GM19328 (cell line): ENCODE measurements around the gene XKR8.

ENCODE experiments used
- ATAC-seq: cut with Tn5 transposase; IDR thresholded peaks from one replicate; pipeline ENCODE4 v1.9.1; 2021; ENCODE audit warnings: mild to moderate bottlenecking, moderate library complexity; ENCODE audit not compliant: unreplicated experiment

XKR8 gene

GRCh38 chr1:27959792-27960603 is at the start of gene XKR8:
TSS of gene XKR8 (plus strand) at chr1:27959973. CDS start at chr1:27960070, 97 bp downstream.
- peak; percentile 93 for ATAC-seq

- ATAC-seq, result no peak
Measured at GRCh38 chr1:27912429-27912828, 47.3 kb upstream of the XKR8 start.

GRCh38 chr1:27915082-27915575 is 44.6 kb upstream of the XKR8 start:
- no peak for ATAC-seq

GRCh38 chr1:27922272-27922671 is 37.5 kb upstream of the XKR8 start:
- no peak for ATAC-seq

GRCh38 chr1:27928216-27928954 is 31.4 kb upstream of the XKR8 start:
- ATAC-seq, result no peak

GRCh38 chr1:27931184-27931583 is 28.6 kb upstream of the XKR8 start:
- ATAC-seq, result no peak

- no peak for ATAC-seq
Measured at GRCh38 chr1:27931759-27932158, 28.0 kb upstream of the XKR8 start.

- ATAC-seq, result no peak
Measured at GRCh38 chr1:27934818-27935549, 24.8 kb upstream of the XKR8 start, which contains the start of gene SMPDL3B. TSS of gene SMPDL3B (plus strand) at chr1:27935000. CDS start at chr1:27935184, 184 bp downstream.

- no peak for ATAC-seq
Measured at GRCh38 chr1:27935721-27936120, 24.1 kb upstream of the XKR8 start.

- ATAC-seq, result no peak
Measured at GRCh38 chr1:27936370-27936769, 23.4 kb upstream of the XKR8 start.

GRCh38 chr1:27937524-27937836 is 22.3 kb upstream of the XKR8 start:
- ATAC-seq, result no peak

- no peak for ATAC-seq
Measured at GRCh38 chr1:27938488-27938887, 21.3 kb upstream of the XKR8 start.

GRCh38 chr1:27940297-27940696 is 19.5 kb upstream of the XKR8 start:
- no peak for ATAC-seq

GRCh38 chr1:27940870-27941560 is 18.8 kb upstream of the XKR8 start:
- no peak for ATAC-seq

GRCh38 chr1:27941671-27942540 is 17.9 kb upstream of the XKR8 start:
- no peak for ATAC-seq

GRCh38 chr1:27945020-27945419 is 14.8 kb upstream of the XKR8 start:
- no peak for ATAC-seq

- ATAC-seq, result no peak
Measured at GRCh38 chr1:27949027-27949426, 10.7 kb upstream of the XKR8 start.

- ATAC-seq, result no peak
Measured at GRCh38 chr1:27951396-27951795, 8.4 kb upstream of the XKR8 start.

- ATAC-seq, result no peak
Measured at GRCh38 chr1:27952147-27952546, 7.6 kb upstream of the XKR8 start.

GRCh38 chr1:27954186-27954585 is 5.6 kb upstream of the XKR8 start:
- no peak for ATAC-seq
